Measurements from ENCODE around the gene SRXN1. TPM values are rescaled to one million over a fixed set of nuclear protein-coding genes. Genes with fewer than 3 reads are reported as not detected.
A peak's percentile ranks its signal among the peaks of the same experiment; 100 is the strongest.

The SRXN1 gene
- total RNA-seq, 3 donors from 2014 or later: 11.7 to 23.4 (median 18.9) TPM

- ATAC-seq: no peak
- no peak for TF ChIP-seq CTCF (IDR thresholded peaks at IDR 0.05)
- intact Hi-C loops (cut with DNase I, micrococcal nuclease): loop anchor here in 1 of 2 donors (10.0 kb wide), 1 partner anchor 114 kb away; no protein-coding TSS in a partner anchor
Observed at GRCh38 chr20:668638-669037, 15.6 kb upstream of the SRXN1 start.

GRCh38 chr20:668050-668449 lies 15.1 kb upstream of the SRXN1 start:
- no peak for TF ChIP-seq CTCF (IDR thresholded peaks at IDR 0.05)
- no peak overlapping the region for H3K4me3 ChIP-seq
- no peaks in the 10 kb centered on the region for H3K9me3 ChIP-seq
- DNase-seq: no peak
- H3K4me1 ChIP-seq (ENCODE audit: low read depth): no peaks in the 10 kb centered on the region
- intact Hi-C loops (cut with DNase I, micrococcal nuclease): loop anchor here in 1 of 2 donors (10.0 kb wide), 1 partner anchor 113 kb away; no protein-coding TSS in a partner anchor
- no peak for ATAC-seq
- H3K36me3 ChIP-seq (ENCODE audit: low read depth): no peaks in the 10 kb centered on the region

More at GRCh38 chr20:668638-669037, 15.6 kb upstream of the SRXN1 start:
- no peaks in the 10 kb centered on the region for H3K36me3 ChIP-seq (ENCODE audit: low read depth)
- no peak for DNase-seq
- H3K4me3 ChIP-seq: no peak overlapping the region
- H3K4me1 ChIP-seq (ENCODE audit: low read depth): no peaks in the 10 kb centered on the region
- no peaks in the 10 kb centered on the region for H3K9me3 ChIP-seq

DNA sequence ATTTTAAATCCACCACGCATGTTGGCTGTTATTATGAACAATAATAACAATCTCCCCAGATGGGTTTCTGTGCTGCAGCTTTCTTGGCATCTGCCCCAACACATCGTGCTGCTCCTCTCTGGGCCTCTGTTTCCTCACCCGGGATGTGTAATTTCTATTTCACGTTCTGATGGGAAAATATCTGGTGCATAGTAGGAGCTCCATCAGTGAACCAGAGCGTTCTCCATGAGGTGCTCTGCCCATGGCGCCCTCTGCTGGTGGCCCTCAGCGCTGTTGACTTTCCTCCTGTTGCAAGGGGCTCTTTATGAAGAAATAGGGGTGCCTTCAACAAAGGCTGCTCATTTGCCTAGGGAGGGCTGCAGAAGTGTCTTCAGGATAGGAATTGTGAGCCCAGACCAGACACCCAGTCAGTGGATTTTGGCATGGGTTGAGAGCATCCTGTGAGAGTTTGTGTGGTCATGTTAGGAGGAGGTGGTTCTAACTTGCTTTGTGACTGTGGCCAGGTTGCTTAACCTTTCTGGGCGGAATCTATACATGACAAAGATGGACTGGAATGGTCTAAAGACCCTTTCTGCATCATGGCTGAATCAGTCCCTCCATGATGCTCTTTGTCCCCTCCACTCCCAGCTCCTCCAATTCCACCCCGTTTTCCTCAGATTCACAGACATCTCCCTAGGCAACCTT lies 14.5 kb upstream of the SRXN1 start:
- H3K36me3 ChIP-seq (ENCODE audit: low read depth): no peaks in the 10 kb centered on the region
- peak; percentile 61 for TF ChIP-seq CTCF (IDR thresholded peaks at IDR 0.05)
- intact Hi-C loops (cut with DNase I, micrococcal nuclease): loop anchor here in 1 of 2 donors (10.0 kb wide), 1 partner anchor 113 kb away; no protein-coding TSS in a partner anchor
- no peak overlapping the region for H3K4me3 ChIP-seq
- H3K4me1 ChIP-seq (ENCODE audit: low read depth): no peaks in the 10 kb centered on the region
- ATAC-seq (peak; percentile 58), DNase-seq (peak in 2 of 3 donors; percentile 64 to 78)
- H3K9me3 ChIP-seq: no peaks in the 10 kb centered on the region

DNA sequence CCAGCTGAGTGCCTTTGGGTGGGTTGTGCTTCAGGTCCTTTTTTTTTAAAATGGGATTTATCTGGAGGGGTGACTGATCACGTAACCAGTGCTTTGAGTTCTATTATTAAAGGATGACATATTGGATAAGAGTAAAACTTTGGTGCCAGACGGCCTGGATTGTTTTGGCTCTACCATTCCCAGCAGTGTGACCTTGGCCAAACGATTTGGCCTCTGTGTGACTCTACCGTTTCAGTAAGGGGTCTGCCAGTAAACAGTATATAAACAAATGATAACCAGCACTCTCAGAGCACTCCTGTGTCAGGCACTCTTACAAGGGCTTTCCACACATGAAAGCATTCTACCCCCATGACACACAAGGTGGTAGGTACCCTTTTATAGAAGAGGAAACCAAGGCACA lies 13.9 kb upstream of the SRXN1 start:
- Histone ChIP-seq H3K9me3 (no peaks in the 10 kb centered on the region), H3K36me3 (ENCODE audit: low read depth) (no peaks in the 10 kb centered on the region), H3K4me1 (ENCODE audit: low read depth) (no peaks in the 10 kb centered on the region), H3K4me3 (no peak overlapping the region)
- TF ChIP-seq CTCF (IDR thresholded peaks at IDR 0.05): no peak
- intact Hi-C loops (cut with DNase I, micrococcal nuclease): loop anchor here in 1 of 2 donors (10.0 kb wide), 1 partner anchor 112 kb away; no protein-coding TSS in a partner anchor
- no peak for DNase-seq
- ATAC-seq: no peak

- intact Hi-C loops (cut with DNase I, micrococcal nuclease): loop anchor here in 1 of 2 donors (10.0 kb wide), 1 partner anchor 110 kb away; no protein-coding TSS in a partner anchor
- no peaks in the 10 kb centered on the region for H3K9me3 ChIP-seq
- no peak overlapping the region for H3K4me3 ChIP-seq
- no peak for TF ChIP-seq CTCF (IDR thresholded peaks at IDR 0.05)
- DNase-seq (no peak), ATAC-seq (no peak)
- no peaks in the 10 kb centered on the region for H3K4me1 ChIP-seq (ENCODE audit: low read depth)
- no peaks in the 10 kb centered on the region for H3K36me3 ChIP-seq (ENCODE audit: low read depth)
Observed at GRCh38 chr20:665276-665675, 12.3 kb upstream of the SRXN1 start.

All from mucosa of descending colon (tissue), 3 donors.